Stimulated activated CD4-positive, alpha-beta T cell treated with anti-CD3 and anti-CD28 coated beads, Interleukin-1b, Interleukin-23, amount 100 ng/mL, for 24 hours (primary cell): ENCODE results near the gene DLGAP3.
"Not testable (repeated sequence)": the region's sequence is repeated elsewhere in the genome, so short reads cannot be mapped to it uniquely, and the experiment has no call there.

ENCODE experiments used
- DNase-seq, 4 experiments: peaks; one replicate each; pipeline ENCODE4 v3.0.0-alpha.2; 2020; ENCODE audit warnings: low read depth in 4 of 4, low spot score in 1 of 4

DLGAP3 gene

DNA sequence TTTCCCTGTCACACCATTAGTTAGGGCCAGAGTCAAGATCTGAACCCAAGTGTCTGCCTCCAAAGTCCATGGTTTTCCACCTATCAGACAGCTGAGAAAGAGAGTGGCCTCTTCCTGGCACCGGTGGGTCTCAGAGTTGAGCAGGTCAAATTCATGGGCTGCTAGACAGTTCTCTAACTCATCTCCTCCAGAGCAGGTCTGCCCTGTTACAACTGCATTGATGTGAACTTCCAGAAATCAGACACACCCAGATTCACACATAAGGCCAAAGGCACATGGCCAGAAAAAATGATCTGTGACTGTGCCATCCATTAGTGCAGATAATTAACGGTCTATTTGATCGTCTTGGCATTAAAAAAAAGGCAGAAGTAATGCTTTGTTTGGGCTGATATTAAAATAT is 87.4 kb downstream of the DLGAP3 start:
- no peak for DNase-seq

GRCh38 chr1:34840426-34840825 is 89.0 kb downstream of the DLGAP3 start:
- no peak for DNase-seq

- no peak for DNase-seq
Observed at GRCh38 chr1:34839526-34840305, 89.7 kb downstream of the DLGAP3 start.

- no peak for DNase-seq
Observed at GRCh38 chr1:34833711-34834110, 95.7 kb downstream of the DLGAP3 start.

GRCh38 chr1:34831721-34832246 is 97.7 kb downstream of the DLGAP3 start:
- no peak for DNase-seq

DNA sequence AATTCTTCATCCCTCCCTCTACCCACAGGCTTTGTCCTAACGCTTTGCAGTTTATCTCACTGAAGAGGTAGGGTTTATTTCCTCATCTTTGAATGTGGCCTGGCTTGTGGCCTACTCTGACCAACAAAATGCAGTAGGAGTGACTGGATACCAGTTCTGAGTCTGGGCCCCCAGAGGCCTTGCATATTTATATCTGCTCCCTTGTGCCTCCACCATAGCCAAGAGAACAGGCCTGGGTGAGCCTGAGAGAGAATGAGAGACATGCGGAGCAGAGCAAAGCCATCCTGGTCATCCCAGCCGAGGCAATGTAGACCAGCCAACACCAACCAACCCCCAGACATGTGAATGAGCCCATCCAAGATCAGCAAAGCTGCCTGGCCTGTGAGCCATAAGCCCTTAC is 100.2 kb downstream of the DLGAP3 start:
- no peak for DNase-seq

- no peak for DNase-seq
Observed at GRCh38 chr1:34828611-34829010, 100.8 kb downstream of the DLGAP3 start.

- no peak for DNase-seq
Observed at GRCh38 chr1:34827341-34827941, 102.0 kb downstream of the DLGAP3 start.

- no peak for DNase-seq
Observed at GRCh38 chr1:34825455-34826091, 103.9 kb downstream of the DLGAP3 start.

DNA sequence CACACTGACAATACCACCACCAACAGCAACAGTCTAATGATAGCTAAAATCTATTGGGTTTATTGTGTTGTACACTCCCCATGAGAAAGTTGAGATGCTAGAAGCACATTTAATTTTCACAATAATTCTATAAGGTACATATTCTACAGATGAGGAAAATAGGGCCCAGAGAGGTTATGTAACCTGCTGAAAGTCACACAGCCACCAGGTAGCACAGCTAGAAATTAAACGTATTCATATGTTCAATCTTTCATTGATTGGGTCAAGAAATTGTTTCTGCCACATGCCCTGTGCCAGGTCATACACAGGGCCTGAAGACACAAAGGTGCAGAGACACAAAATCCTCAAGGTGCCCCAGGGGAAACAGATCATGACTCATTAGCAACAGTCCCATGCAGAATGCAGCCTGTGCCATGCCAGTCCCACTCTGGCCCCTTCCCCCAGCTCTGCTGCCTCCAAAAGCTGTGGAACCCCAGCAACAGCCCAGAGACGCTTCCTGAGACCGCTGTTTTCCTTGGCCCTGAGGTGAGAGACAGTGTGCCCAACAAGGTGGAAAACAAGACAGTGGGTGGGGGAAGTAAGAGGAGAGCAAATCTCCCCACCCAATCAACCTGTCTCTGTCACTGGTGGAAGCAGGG is 104.5 kb downstream of the DLGAP3 start:
- DNase-seq: no peak

- no peak for DNase-seq
Observed at GRCh38 chr1:34822202-34822601, 107.2 kb downstream of the DLGAP3 start.

- not testable (repeated sequence) for DNase-seq
Observed at GRCh38 chr1:34818862-34819261, 110.6 kb downstream of the DLGAP3 start.

DNA sequence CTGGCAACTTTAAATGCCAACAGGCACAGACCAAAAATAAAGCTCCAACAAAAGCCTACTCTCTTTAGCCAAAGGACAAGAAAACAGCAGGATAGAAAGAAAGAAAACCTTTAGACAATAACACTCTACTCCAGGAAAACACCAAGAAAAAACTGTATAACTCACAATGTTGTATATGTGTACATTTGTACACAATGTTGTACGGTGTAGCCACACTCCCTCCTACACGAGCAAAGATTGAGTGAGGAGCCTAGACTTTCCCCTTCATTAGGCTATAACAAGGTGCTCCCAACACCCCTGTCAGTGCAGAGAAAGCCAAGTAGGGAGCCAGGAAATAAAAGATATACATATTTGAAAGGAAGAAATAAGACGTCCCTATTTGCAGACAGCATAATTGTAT is 112.7 kb downstream of the DLGAP3 start:
- no peak for DNase-seq

- DNase-seq: no peak
Observed at GRCh38 chr1:34816332-34816731, 113.1 kb downstream of the DLGAP3 start.
